Measurements from ENCODE around the gene COA1.
A peak's percentile ranks its signal among the peaks of the same experiment; 100 is the strongest.
"Not testable (repeated sequence)": the region's sequence is repeated elsewhere in the genome, so short reads cannot be mapped to it uniquely, and the experiment has no call there.

COA1 gene

DNA sequence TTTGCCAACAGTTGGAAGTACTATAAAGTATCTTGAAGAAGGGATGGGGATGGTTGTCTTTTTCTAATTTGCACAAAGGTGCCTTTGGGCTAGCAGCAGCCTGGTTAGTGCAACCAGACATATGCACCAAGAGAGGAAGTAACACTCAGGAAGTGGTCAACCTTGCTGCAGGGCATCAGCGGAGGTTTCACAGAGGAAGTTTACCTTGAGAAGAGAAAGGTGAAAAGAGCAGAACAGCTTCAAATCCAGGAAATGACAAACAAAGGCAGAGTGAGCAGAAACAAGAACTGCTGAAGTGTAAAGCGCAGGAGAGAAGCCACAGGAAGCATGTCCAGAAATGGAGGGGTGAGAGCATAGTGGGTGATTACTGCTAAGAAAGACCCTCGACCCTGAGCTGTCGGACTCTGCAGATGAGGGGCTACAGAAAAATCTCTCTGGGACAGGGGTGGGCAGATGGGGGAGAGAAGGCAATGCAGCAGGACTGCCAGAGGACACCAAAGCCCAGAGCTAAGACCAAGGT is 79.5 kb downstream of the COA1 start:
- no peak for DNase-seq

DNA sequence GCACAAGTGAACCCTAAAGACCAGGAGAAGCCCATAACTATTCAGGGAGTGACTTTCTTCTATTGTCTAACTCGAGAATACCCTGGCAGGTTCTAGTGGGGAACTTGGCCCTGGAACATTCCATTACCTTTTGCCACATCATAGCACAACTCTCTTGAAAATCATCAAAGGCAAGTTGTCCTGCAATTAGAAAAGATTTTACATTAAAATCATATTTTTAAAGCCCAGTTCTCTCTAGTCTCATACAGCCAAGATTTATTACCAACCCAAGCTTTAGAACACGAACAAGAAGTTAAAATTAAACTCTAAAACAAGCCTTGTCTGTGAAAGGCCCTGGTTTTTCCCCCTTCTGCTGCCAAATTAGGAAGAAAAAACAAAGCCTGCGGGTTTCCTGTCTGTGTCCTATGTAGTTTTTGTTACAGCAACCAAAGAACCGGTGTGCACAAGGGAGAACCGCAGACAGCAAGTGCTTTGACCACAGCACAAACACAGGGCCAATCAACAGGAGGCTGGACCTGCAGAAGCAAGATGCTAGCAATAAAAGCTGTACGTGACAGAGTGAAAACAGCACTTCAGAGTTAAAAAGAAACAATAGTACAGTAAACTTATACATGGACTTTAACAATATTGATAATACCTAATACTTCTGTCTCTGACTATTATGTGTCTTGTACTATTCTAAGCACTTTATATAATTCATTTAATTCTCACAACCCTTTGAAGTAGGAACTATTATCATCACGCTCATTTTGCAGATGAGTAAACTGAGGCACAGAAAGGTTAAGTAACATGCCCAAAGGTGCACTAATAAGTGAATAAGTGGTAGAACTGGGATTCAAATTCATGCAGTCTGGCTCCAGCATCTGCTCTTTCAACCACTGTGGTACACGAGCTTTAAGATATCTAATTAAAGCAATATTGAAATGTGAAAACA is 80.6 kb downstream of the COA1 start:
- no peak for DNase-seq

- peak; percentile 85 for DNase-seq
Observed at GRCh38 chr7:43647673-43648472, 81.5 kb downstream of the COA1 start.

DNA sequence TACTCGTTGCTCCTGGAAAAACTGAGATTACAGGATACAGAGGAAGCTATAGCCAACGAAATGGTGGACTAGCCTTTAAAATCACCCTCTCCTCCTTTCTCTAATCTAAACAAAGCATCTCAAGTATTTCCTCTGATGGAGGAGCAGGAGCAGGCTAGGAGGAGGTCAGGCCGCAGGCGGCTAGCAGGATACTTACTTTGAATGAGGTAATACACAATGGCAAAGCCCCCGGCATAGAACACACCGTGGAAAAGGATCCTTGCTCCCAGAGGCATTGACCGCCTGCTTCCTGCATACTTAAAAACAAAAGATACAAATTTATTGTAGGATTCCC is 82.0 kb downstream of the COA1 start:
- DNase-seq: no peak

DNA sequence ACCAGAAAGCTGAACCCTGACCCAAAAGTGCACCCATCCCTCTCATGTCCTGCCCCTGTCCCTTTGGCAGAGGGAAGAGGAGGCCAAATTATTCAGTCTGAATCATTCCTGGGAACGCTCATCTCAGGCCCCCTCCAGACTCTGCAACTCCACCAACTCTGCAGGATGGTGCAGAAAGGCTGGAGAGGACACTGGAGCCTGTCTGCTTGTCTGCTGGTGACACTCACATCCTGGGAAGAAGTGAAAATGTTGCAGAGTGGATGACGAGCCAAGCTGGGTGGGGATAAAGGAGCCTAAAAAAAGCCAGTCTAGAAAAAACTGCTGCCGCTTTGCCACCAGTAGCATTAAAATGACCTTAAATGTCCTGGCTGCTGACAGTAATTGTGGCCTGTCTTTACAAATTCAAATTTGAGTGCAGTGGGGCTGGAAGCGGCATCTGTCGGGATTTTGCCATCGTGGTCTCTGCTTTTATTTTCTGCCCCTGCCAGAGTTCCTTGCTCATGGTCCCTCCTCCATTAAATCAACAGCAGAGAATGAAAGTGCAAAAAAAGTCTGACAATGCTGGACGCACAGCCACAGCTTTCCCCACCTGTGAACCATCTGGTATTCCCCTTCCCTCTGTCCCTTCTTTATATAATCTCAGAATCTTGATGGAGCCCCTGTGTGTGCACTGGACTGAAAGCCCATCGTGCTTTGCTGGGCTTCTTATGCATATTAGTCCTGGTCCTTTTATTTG is 82.6 kb downstream of the COA1 start:
- no peak for DNase-seq

- no peak for DNase-seq
Observed at GRCh38 chr7:43645699-43646226, 83.6 kb downstream of the COA1 start.

DNA sequence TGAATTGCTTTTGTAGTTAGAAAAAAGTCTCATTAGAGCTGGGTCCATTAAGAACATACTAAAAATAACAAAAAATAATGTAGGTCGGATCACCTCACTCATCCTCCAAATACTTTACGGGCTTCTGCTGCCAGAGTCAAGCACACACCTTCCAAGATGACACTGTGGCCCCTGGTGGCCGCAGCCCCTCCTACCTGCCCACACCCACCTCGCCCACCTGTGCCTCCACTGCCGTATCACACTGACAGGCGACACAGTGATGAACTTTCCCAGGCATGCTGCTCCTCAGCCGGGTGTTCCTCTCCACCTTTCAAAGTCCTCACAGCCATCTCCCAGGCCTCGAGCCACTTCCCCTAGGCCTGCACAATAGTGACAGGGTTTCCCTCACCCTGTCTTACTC is 85.5 kb downstream of the COA1 start:
- DNase-seq: no peak

DNA sequence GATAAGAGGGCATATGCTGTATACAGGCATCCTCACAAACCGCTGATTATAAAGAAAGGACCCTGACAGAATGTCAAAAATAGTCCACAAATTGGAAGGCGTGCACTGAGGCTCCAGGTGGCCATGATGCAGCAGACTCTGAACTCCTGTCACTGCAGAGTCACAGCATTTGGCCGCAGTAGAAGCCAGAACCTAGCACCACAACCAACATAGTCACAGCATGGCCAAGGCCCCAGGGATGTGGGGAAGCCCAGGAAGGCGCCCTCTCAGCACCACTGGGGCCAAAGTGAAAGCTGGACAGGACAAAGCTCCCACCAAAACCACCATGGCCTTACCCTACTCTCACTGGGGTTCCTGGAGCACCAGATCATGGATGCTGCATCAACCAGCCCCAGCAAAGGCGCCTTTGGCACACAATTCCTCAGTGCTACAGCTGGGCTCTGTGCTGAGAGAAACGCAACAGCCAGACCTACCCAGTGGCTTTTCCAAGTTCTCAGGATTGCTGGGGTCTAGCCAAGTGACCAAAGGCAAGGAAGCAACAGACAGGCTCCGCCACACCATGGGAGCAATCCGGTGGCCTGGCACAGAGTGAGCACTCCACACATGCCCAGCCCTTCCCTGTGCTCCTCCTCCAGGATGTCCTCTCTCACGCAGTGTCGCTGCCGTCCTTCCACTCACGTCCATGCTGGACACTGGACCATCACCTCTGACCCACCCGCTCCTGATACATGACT is 86.3 kb downstream of the COA1 start:
- DNase-seq: no peak

DNA sequence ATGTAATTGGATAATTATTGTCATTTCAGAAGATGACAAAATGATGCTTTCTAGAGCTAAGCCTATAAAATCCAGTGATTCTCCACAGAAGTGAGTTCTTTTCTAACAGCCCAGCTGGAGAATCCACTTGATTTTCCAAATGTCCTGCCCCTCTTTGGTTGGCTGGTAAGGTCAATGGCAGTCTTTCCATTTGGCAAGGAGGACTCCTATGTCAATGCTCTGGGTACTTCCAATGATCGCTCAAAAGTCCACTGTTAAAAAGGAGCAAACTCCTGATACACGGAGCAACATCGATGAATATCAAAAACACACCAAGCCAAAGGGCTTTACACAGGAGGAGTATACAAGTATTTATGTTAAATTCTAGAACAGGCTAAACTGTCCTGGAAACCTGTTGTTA is 88.6 kb downstream of the COA1 start:
- DNase-seq: no peak

- DNase-seq: peak; percentile 94
Observed at GRCh38 chr7:43639858-43640491, 89.3 kb downstream of the COA1 start.

DNA sequence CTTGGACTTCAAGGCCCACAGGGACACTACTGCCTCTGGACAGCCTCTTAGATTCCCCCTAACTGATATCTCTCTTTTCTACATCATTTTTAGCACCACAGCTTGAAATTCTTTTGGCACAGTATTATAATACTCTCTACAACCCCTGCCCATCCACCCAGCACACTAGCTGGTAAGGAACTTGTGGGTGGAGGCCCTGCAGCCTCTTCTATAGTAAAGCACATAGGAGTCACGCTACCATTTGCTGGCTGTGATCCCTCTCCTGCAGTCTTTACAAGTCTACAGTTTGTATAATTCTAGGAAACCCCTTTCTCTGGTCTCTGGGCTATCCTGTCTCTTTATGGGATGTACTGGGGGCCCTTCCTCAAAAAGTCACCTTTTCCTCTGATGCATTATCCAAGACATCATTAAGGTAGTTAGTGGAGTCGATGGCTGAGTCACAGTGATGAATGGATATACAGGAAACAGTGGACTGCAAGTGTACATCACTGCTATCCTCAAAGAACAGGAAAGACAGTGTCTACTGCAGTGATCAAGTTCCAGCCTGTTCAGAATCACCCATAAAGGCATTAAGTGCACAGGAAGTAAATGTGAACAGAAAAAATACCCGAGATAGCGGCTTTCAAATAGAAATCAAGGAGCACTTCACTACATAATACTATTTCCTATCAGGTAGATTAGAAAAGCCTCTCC is 92.1 kb downstream of the COA1 start:
- DNase-seq: no peak

DNA sequence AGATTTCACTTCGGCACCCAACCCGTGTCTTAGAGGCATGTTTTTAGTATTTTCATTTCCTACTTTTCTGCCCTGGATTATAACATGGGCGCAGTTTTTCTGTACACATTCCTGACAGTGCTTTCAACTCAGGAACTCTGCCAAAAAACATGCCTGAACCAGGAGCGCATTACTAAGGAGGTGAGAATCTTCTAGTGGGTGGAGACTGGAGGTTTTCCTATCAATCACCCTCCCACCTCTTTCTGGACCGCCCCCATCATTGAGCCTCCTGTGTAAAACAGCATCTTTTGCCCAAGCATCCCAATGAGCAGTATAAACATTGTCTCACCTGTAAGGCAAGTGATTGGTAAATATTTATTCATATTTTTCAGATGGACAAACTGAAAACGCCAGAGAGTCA is 93.2 kb downstream of the COA1 start:
- DNase-seq: no peak

GRCh38 chr7:43634384-43634783 is 94.9 kb downstream of the COA1 start:
- DNase-seq: no peak

GRCh38 chr7:43632746-43633145 is 96.6 kb downstream of the COA1 start:
- DNase-seq: no peak

DNA sequence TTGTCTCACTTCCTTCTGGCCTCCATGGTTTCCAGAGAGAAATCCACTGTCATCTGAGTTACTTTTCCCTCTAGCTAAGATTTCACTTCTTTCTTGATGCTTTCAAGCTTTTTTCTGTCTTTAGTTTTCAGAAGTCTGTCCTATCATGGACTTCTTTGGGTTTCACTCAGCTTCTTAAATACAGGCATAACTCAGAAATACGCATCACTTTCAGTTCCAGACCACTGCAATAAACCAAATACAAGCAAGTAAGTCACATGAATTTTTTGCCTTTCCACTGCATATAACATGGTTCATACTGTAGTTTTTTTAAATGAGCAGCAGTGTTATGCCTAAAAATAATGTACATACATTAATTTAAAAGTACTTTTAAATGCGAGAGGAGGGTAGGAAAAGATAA is 97.8 kb downstream of the COA1 start:
- no peak for DNase-seq

DNA sequence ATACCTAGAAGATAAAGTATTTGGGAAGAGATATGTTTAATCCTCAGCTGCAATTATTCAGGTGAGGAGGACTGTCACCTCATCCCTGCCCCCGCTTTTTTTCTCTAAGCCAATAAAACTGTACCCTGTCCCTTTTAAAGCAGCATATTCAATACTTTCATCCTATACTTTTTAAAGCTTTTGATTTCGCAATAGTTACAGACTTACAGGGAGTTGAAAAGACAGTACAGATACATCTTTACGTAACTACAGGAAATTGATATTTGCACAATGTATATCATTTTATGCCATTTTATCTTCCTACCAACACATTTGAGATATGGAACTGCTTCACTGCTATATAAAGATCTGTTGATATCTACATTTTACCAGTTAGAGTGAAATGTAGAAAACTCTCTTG is 98.8 kb downstream of the COA1 start:
- no peak for DNase-seq

DNA sequence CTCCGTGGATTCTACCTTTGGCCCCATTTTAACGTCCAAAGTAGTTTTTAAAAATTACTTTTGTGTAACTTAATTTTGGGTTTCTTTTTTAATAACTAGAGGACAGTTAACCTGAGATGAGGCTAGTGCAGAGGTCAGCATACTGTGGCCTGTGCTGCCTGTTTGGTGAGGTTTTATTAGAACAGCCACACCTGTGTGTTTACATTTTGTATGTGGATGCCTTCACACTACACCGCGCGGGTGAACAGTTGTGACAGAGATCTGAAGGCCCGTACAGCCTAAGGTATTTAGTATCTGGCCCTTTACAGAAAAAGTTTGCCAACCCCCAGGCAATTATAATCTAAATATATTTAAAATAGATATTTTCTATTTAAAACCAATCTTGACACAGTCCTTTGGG is 99.5 kb downstream of the COA1 start:
- DNase-seq: no peak

DNA sequence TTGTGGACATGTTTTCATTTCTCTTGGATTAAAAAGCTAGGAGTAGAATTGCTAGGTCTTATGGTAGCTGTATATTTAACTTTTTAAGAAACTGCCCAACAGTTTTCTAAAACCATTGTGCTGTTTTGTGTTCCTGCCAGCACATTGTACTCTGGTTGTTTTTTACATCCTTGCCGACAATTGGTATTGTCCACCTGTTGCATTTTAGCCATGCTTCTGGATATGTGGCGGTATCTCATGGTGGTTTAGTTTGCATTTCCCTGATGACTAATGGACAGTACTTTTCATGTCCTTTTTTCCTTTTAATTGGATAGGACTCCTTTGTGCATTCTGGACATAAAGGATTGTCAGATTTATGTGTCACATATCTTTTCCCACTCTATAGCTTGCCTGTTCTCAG is 100.9 kb downstream of the COA1 start:
- no peak for DNase-seq

DNA sequence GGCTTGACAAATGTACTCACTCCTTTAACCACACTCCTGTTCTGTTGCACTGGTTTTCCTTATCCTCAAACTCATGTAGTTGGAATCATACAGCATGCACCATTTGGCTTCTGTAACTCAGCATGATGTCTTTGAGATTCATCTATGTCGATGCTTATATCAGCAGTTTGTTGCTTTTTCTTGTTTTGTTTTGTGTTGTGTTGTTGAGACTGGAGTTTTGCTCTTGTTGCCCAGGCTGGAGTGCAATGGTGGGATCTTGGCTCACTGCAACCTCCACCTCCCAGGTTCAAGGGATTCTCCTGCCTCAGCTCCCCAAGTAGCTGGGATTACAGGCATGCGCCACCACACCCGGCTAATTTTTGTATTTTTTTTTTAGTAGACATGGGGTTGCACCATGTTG is 101.5 kb downstream of the COA1 start:
- DNase-seq: not testable (repeated sequence)

DNA sequence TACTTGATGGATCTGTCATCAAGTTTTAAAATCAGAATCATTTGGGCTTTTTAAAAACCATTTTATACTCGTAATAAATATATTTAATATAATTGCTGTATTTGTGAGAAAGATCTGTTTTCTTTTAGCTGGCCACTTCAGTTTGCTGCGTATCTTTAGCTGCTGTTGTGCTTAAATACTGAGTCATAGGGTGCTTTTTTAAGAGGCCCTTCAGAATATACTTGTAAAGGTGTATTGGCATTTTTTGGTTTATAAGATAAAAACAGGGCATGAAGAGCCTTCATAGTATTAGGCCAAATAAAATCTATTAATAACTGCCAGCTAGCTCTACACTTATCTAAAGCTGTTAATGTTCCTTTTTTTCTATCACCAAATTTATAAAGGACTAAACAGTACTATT is 102.6 kb downstream of the COA1 start:
- DNase-seq: no peak

GRCh38 chr7:43625980-43626379 is 103.3 kb downstream of the COA1 start:
- no peak for DNase-seq
